SH-SY5Y (cell line): ENCODE results near the gene TNIK.

Experiments
- GATA2 ChIP-seq: IDR thresholded peaks from 2 replicates; pipeline ENCODE4 v1.6.1; 2011; ENCODE audit warnings: mild to moderate bottlenecking, low read depth, low read length
- GATA3 ChIP-seq: IDR thresholded peaks from 2 replicates; pipeline ENCODE4 v1.6.1; 2011; ENCODE audit warnings: low read depth, mild to moderate bottlenecking, low read length, moderate library complexity

DNA sequence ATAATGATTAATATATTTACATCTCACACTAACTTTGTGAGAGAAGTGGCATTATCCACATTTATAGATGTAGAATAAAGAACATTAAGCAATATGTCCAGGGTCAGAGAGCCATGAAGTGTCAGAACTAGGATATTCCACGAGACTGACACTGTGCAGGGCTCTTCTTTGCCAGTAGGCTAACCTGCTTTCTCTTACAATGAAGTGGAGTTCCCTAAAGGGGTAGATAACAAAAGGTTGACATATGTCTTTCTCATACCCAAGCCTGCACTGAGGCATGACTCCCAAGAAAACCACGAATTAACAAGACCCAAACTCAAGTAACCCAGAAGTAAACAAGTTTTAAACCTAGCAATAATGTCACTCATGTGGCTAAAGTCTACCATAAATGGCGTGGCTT is 242.1 kb downstream of the TNIK start:
- no peak for TF ChIP-seq GATA2
- TF ChIP-seq GATA3 = no peak
